Trophoblast cell (in vitro differentiated cells and primary cell): ENCODE results near the gene MYOZ3.

Source experiments
- DNase-seq, 2 donors: peaks; one replicate each; pipeline ENCODE4 v3.0.0-alpha.2; 2016
- H2AFZ ChIP-seq: 2 replicates; pipeline ENCODE4 v1.6.1; 2013; ENCODE audit warnings: low read length, moderate library complexity, mild to moderate bottlenecking; ENCODE audit not compliant: insufficient read depth, poor library complexity
- H2AK5ac ChIP-seq: 2 replicates; pipeline ENCODE4 v1.6.1; 2013; ENCODE audit warnings: mild to moderate bottlenecking, low read length
- H2BK120ac ChIP-seq: 2 replicates; pipeline ENCODE4 v1.6.1; 2013; ENCODE audit warnings: low read length, mild to moderate bottlenecking, moderate library complexity; ENCODE audit not compliant: insufficient read depth, poor library complexity
- H2BK12ac ChIP-seq: 2 replicates; pipeline ENCODE4 v1.6.1; 2013; ENCODE audit warnings: mild to moderate bottlenecking, low read length, moderate library complexity
- H2BK5ac ChIP-seq: 2 replicates; pipeline ENCODE4 v1.6.1; 2013; ENCODE audit warnings: low read length, low read depth, moderate library complexity, mild to moderate bottlenecking; ENCODE audit not compliant: poor library complexity
- H3K14ac ChIP-seq: 2 replicates; pipeline ENCODE4 v1.6.1; 2013; ENCODE audit warnings: mild to moderate bottlenecking, low read length
- H3K18ac ChIP-seq: 2 replicates; pipeline ENCODE4 v1.6.1; 2013; ENCODE audit warnings: mild to moderate bottlenecking, low read length
- H3K23ac ChIP-seq: 2 replicates; pipeline ENCODE4 v1.6.1; 2013; ENCODE audit warnings: low read length
- H3K27ac ChIP-seq: 2 replicates; pipeline ENCODE4 v1.5.1; 2013; ENCODE audit warnings: low read depth, mild to moderate bottlenecking, inconsistent platforms, low read length, moderate library complexity
- H3K27me3 ChIP-seq: 2 replicates; pipeline ENCODE4 v1.6.1; 2013; ENCODE audit warnings: inconsistent platforms, mild to moderate bottlenecking, low read length, moderate library complexity; ENCODE audit not compliant: insufficient read depth
- H3K36me3 ChIP-seq, 2 experiments: 1 replicate in 1 of 2; 2 replicates in 1 of 2; pipeline ENCODE4 v1.6.1; 2013; ENCODE audit warnings: low read length in 2 of 2, mild to moderate bottlenecking in 2 of 2, moderate library complexity in 1 of 2; ENCODE audit not compliant: insufficient read depth in 2 of 2, control insufficient read depth in 1 of 2
- H3K4ac ChIP-seq: 2 replicates; pipeline ENCODE4 v1.6.1; 2013; ENCODE audit warnings: low read depth, mild to moderate bottlenecking, low read length, moderate library complexity
- H3K4me1 ChIP-seq, 2 experiments: 1 replicate in 1 of 2; 2 replicates in 1 of 2; pipeline ENCODE4 v1.6.1; 2013; ENCODE audit warnings: low read length in 2 of 2, mild to moderate bottlenecking in 2 of 2, moderate library complexity in 1 of 2; ENCODE audit not compliant: insufficient read depth in 2 of 2, control insufficient read depth in 1 of 2
- H3K4me2 ChIP-seq: 2 replicates; pipeline ENCODE4 v1.6.1; 2013; ENCODE audit warnings: inconsistent platforms, mild to moderate bottlenecking, low read length, moderate library complexity
- H3K4me3 ChIP-seq: 2 replicates; pipeline ENCODE4 v1.5.1; 2013; ENCODE audit warnings: mild to moderate bottlenecking, low read depth, low read length, inconsistent platforms
- H3K79me1 ChIP-seq: one replicate; pipeline ENCODE4 v1.6.1; 2013; ENCODE audit warnings: low read length
- H3K79me2 ChIP-seq: 2 replicates; pipeline ENCODE4 v1.6.1; 2013; ENCODE audit warnings: low read length, mild to moderate bottlenecking; ENCODE audit not compliant: control insufficient read depth, insufficient read depth, poor library complexity
- H3K9ac ChIP-seq: 2 replicates; pipeline ENCODE4 v1.6.1; 2013; ENCODE audit warnings: mild to moderate bottlenecking, low read length
- H3K9me3 ChIP-seq: 2 replicates; pipeline ENCODE4 v1.6.1; 2013; ENCODE audit warnings: low read depth, mild to moderate bottlenecking, control low read depth, inconsistent platforms, low read length; ENCODE audit not compliant: insufficient read depth
- H4K12ac ChIP-seq: 2 replicates; pipeline ENCODE4 v1.6.1; 2013; ENCODE audit warnings: low read depth, mild to moderate bottlenecking, low read length, moderate library complexity
- H4K8ac ChIP-seq: 2 replicates; pipeline ENCODE4 v1.6.1; 2013; ENCODE audit warnings: low read depth, mild to moderate bottlenecking, low read length, moderate library complexity
- H4K91ac ChIP-seq: one replicate; pipeline ENCODE4 v1.6.1; 2013; ENCODE audit warnings: low read depth, mild to moderate bottlenecking, low read length, moderate library complexity
- WGBS: extraction: QIAGEN DNeasy Blood & Tissue Kit; methylation state at CpG from one replicate; pipeline ENCODE4 v1.1.7; 2013; ENCODE audit warnings: missing lambda C conversion rate; ENCODE audit not compliant: insufficient read length, insufficient coverage; ENCODE audit errors: extremely low coverage; 5-methylcytosine and 5-hydroxymethylcytosine counted together

Gene MYOZ3

DNA sequence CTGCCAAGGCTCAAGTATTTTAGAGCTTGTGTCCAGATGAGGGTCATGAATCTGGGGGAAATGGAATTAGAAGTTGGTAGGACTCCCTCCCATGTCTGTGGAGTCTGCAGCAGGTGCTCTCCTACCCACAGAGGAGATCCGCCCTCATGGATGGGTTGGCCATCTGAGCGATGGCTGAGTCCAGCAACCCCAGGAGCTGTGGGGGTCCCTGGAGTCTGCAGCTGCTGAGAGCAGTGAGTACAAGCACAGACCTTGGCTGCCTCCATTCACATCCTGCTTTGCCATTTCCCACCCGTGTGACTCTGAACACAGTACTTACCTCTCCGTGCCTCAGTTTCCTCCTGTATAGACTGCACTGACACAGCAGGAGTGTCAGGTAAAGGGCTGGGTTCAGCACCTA lies 46.4 kb upstream of the MYOZ3 start:
- H4K91ac ChIP-seq: no peak overlapping the region
- no peak overlapping the region for H2BK120ac ChIP-seq
- no peaks in the 10 kb centered on the region for H3K9me3 ChIP-seq
- H2AFZ ChIP-seq: no peak overlapping the region
- H3K79me1 ChIP-seq: no peaks in the 10 kb centered on the region
- WGBS: no CpG with 5 or more reads among the region's 4 CpGs
- no peak overlapping the region for H3K14ac ChIP-seq
- H2AK5ac ChIP-seq: no peak overlapping the region
- H2BK5ac ChIP-seq: no peak overlapping the region
- H3K36me3 ChIP-seq: no peaks in the 10 kb centered on the region
- no peaks in the 10 kb centered on the region for H3K27me3 ChIP-seq
- H3K4me1 ChIP-seq: peaks cover 0 to 2% of the 10 kb centered on the region in 2 experiments
- H3K9ac ChIP-seq: no peak overlapping the region
- H2BK12ac ChIP-seq: no peak overlapping the region
- no peak overlapping the region for H3K23ac ChIP-seq
- no peak for DNase-seq
- H3K4ac ChIP-seq: no peak overlapping the region
- no peak overlapping the region for H4K8ac ChIP-seq
- no peak overlapping the region for H3K4me2 ChIP-seq
- H3K79me2 ChIP-seq: peaks cover 2% of the 10 kb centered on the region
- H3K4me3 ChIP-seq: no peak overlapping the region
- no peak overlapping the region for H4K12ac ChIP-seq
- no peak overlapping the region for H3K18ac ChIP-seq
- no peak overlapping the region for H3K27ac ChIP-seq

DNA sequence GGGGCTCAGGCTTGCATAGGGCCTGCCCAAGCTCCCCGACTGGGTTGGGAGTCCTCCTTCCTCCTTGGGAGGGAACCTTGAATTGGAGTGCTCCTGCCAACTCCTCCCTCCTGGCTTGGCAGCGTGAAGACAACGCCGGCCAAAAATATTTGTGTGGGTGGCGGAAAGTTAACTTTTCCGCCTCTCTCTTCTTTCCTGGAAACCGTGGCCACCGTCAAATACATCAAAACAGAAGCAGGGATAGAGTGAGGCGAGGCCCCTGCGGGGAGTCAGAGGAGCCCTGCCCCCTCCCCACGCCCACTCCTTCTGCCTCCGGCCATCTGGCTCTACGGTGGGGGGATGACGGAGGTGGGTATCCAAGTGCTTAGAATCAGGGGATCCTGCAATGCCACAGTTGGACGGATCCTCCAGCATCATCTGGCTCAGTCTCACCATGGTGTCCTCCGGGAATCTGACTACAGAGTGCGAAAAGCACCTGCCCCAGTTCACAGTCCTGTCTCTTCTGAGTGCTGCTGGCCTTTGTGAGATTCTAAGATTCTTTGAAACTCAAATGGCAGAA lies 45.8 kb upstream of the MYOZ3 start:
- WGBS: no CpG with 5 or more reads among the region's 17 CpGs
- Histone ChIP-seq H3K9ac (no peak overlapping the region), H3K14ac (no peak overlapping the region), H3K4me3 (no peak overlapping the region), H3K4me1 (no peaks in the 10 kb centered on the region), H2BK5ac (no peak overlapping the region), H3K36me3 (no peaks in the 10 kb centered on the region), H4K12ac (no peak overlapping the region), H3K79me2 (no peaks in the 10 kb centered on the region), H3K79me1 (no peaks in the 10 kb centered on the region), H2BK120ac (no peak overlapping the region), H3K27ac (no peak overlapping the region), H3K4me2 (no peak overlapping the region), H3K23ac (no peak overlapping the region), H2BK12ac (no peak overlapping the region), H3K9me3 (no peaks in the 10 kb centered on the region), H3K27me3 (no peaks in the 10 kb centered on the region), H4K91ac (no peak overlapping the region), H4K8ac (no peak overlapping the region), H3K4ac (no peak overlapping the region), H3K18ac (no peak overlapping the region), H2AFZ (no peak overlapping the region), H2AK5ac (no peak overlapping the region)
- no peak for DNase-seq

DNA sequence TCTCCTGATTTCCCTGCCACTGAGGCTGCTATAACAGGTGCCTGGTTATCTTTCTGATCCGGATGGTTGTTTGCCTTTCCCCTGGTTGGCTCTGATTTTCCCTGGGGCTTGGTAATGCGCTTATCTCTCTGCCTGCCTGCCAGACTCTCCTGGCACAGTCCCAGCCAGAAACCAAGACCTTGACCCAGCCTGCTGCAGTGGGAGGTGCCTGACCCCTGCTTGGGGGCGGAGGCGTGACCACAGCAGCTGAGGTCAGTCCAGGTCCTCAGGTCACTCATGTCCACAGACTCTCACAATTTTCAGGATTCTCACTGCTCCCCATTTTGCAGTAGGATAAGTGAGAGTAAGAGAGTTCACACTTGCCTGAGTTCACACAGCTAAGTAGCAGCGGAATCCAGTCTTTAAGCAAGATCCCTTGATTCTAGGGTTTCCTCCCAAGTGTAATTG lies 45.0 kb upstream of the MYOZ3 start:
- H4K12ac ChIP-seq: no peak overlapping the region
- no peak overlapping the region for H3K4me3 ChIP-seq
- no peak overlapping the region for H2BK12ac ChIP-seq
- WGBS: no CpG with 5 or more reads among the region's 5 CpGs
- no peak overlapping the region for H3K23ac ChIP-seq
- no peak overlapping the region for H2BK120ac ChIP-seq
- no peak overlapping the region for H4K8ac ChIP-seq
- H3K27me3 ChIP-seq: no peaks in the 10 kb centered on the region
- H4K91ac ChIP-seq: no peak overlapping the region
- DNase-seq: no peak
- no peak overlapping the region for H2AFZ ChIP-seq
- no peaks in the 10 kb centered on the region for H3K4me1 ChIP-seq
- H3K27ac ChIP-seq: no peak overlapping the region
- H3K18ac ChIP-seq: no peak overlapping the region
- H3K4me2 ChIP-seq: no peak overlapping the region
- H3K79me1 ChIP-seq: no peaks in the 10 kb centered on the region
- no peak overlapping the region for H2BK5ac ChIP-seq
- H3K36me3 ChIP-seq: no peaks in the 10 kb centered on the region
- no peak overlapping the region for H3K9ac ChIP-seq
- H3K9me3 ChIP-seq: no peaks in the 10 kb centered on the region
- H3K14ac ChIP-seq: no peak overlapping the region
- no peaks in the 10 kb centered on the region for H3K79me2 ChIP-seq
- H3K4ac ChIP-seq: no peak overlapping the region
- H2AK5ac ChIP-seq: no peak overlapping the region

DNA sequence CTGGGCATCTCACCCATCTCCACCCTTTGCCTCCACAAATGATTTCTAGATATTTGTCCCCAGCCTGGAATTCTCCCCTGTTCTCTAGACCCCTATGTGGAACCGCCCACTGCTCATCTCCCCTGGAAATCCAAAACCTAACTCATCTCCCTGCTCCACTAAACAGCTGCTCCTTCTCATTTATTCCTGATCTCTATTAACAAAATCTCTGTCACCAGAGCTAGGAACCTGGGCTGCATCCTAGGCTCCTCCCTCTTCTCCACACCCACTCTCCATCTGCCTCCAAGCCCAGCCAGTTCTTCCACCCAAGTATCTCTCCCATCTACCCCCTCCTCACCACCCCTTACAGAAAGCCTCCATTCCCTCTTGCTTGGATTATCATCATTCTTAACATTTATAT lies 44.5 kb upstream of the MYOZ3 start:
- H3K9me3 ChIP-seq: no peaks in the 10 kb centered on the region
- no peaks in the 10 kb centered on the region for H3K79me2 ChIP-seq
- no peak overlapping the region for H2BK120ac ChIP-seq
- no peaks in the 10 kb centered on the region for H3K27me3 ChIP-seq
- no peak overlapping the region for H2AK5ac ChIP-seq
- no peak overlapping the region for H3K18ac ChIP-seq
- no peaks in the 10 kb centered on the region for H3K79me1 ChIP-seq
- H3K27ac ChIP-seq: no peak overlapping the region
- H4K8ac ChIP-seq: no peak overlapping the region
- H2BK5ac ChIP-seq: no peak overlapping the region
- H4K12ac ChIP-seq: no peak overlapping the region
- WGBS: no CpG with 5 or more reads among the region's 1 CpG
- H3K4ac ChIP-seq: no peak overlapping the region
- DNase-seq: no peak
- no peaks in the 10 kb centered on the region for H3K36me3 ChIP-seq
- no peak overlapping the region for H3K14ac ChIP-seq
- no peak overlapping the region for H3K4me3 ChIP-seq
- no peak overlapping the region for H2BK12ac ChIP-seq
- no peak overlapping the region for H3K23ac ChIP-seq
- no peak overlapping the region for H3K4me2 ChIP-seq
- no peak overlapping the region for H3K9ac ChIP-seq
- H2AFZ ChIP-seq: no peak overlapping the region
- no peaks in the 10 kb centered on the region for H3K4me1 ChIP-seq
- no peak overlapping the region for H4K91ac ChIP-seq
